Testis (tissue), 3 donors: Measurements from ENCODE around the gene PTPRU. TPM values are rescaled to one million over a fixed set of nuclear protein-coding genes. Genes with fewer than 3 reads are reported as not detected.
A peak's percentile ranks its signal among the peaks of the same experiment; 100 is the strongest.
"Not testable (repeated sequence)": the region's sequence is repeated elsewhere in the genome, so short reads cannot be mapped to it uniquely, and the experiment has no call there.

Source experiments
- DNase-seq: peaks from one replicate; pipeline ENCODE4 v3.0.0-alpha.2; 2019
- H3K27ac ChIP-seq, 2 donors: fragments of 200-600 bp; sonication (generic); one replicate each; pipeline ENCODE4 v1.5.1; 2019
- H3K27me3 ChIP-seq: fragments of 200-600 bp; sonication (generic); one replicate; pipeline ENCODE4 v1.5.1; 2019
- H3K36me3 ChIP-seq: fragments of 200-600 bp; sonication (generic); one replicate; pipeline ENCODE4 v1.5.1; 2017; ENCODE audit warnings: low read depth; ENCODE audit errors: missing control alignments
- H3K4me1 ChIP-seq: fragments of 200-600 bp; sonication (generic); one replicate; pipeline ENCODE4 v1.5.1; 2019
- H3K4me3 ChIP-seq, 2 donors: fragments of 200-600 bp; sonication (generic); one replicate each; pipeline ENCODE4 v1.5.1; 2017 to 2019
- H3K9me3 ChIP-seq: fragments of 200-600 bp; sonication (generic); one replicate; pipeline ENCODE4 v1.5.1; 2017
- CTCF ChIP-seq, 3 experiments: fragments of 450-650 bp in 2 of 3; fragments of 200-600 bp in 1 of 3; sonication (generic) in 1 of 3; IDR thresholded peaks; one replicate each; pipeline ENCODE4 v1.5.1; 2016 to 2019; ENCODE audit warnings: antibody characterized with exemption in 3 of 3, mild to moderate bottlenecking in 2 of 3, moderate library complexity in 1 of 3
- POLR2A ChIP-seq: fragments of 450-650 bp; IDR thresholded peaks from one replicate; pipeline ENCODE4 v1.6.1; 2017; ENCODE audit warnings: antibody characterized with exemption, mild to moderate bottlenecking, moderate library complexity
- WGBS, 2 donors: methylation state at CpG; one replicate each; pipeline ENCODE4 v1.1.5; 2018; 5-methylcytosine and 5-hydroxymethylcytosine counted together
- intact Hi-C: fragments of 100-400 bp; cut with DNase I; formaldehyde crosslinking; loops from one replicate; pipeline ENCODE4 v1.15.1; 2023; ENCODE audit warnings: low total_unique reads
- polyA plus RNA-seq: library from polyadenylated mRNA; stranded (reverse); fragments of 350-450 nt; fragmentation: Illumina TruSeq; extraction: RNeasy Lipid Tissue Mini Kit (QIAGEN cat#74804); gene quantifications from one replicate; pipeline ENCODE4 v1.2.3, GENCODE V29; 2014; ENCODE audit warnings: low read depth, low replicate concordance; ENCODE audit not compliant: insufficient read depth
- total RNA-seq, 2 donors: library from RNA; depleted of rRNA; stranded (reverse); fragments of >200 nt; gene quantifications; one replicate each; pipeline ENCODE4 v1.2.3, GENCODE V29; 2016

PTPRU gene
- total and polyA plus RNA-seq, 3 donors from 2014 or later, result 13.3 to 39.1 (median 21.7) TPM

GRCh38 chr1:29230204-29230552, 6.1 kb upstream of the PTPRU start:
- H3K4me1 ChIP-seq, result peaks cover 12% of the 10 kb centered on the region
- intact Hi-C loops, result no loop called here
- H3K27me3 ChIP-seq, result no peaks in the 10 kb centered on the region
- H3K36me3 ChIP-seq, result no peaks in the 10 kb centered on the region
- H3K27ac ChIP-seq, result peak overlapping the region; percentile 9 to 80
- TF ChIP-seq CTCF (IDR thresholded peaks at IDR 0.05) (no peak), POLR2A (no peak)
- 10% methylated on average over 4 of the region's 4 CpGs for WGBS, 2 donors
- H3K9me3 ChIP-seq, result no peaks in the 10 kb centered on the region
- DNase-seq, result no peak
- peak overlapping the region; percentile 79 to 83 for H3K4me3 ChIP-seq

GRCh38 chr1:29230553-29231378, 5.6 kb upstream of the PTPRU start, which contains the start of gene MECR:
Gene MECR, minus strand, starts transcription at chr1:29230934. Its CDS starts 28 bp downstream, at chr1:29230906.
- TF ChIP-seq CTCF (IDR thresholded peaks at IDR 0.05) (peak in 1 of 3 experiments; percentile 23), POLR2A (no peak)
- peaks cover 13% of the 10 kb centered on the region for H3K4me1 ChIP-seq
- WGBS, 2 donors, result 2% methylated on average over 15 to 46 of the region's 52 CpGs
- H3K9me3 ChIP-seq, result no peaks in the 10 kb centered on the region
- peak within 1 kb of the TSS; percentile 79 to 83 for H3K4me3 ChIP-seq
- no peaks in the 10 kb centered on the region for H3K27me3 ChIP-seq
- peak within 1 kb of the TSS; percentile 9 to 80 for H3K27ac ChIP-seq
- DNase-seq, result peak; percentile 95
- no peaks in the 10 kb centered on the region for H3K36me3 ChIP-seq
- intact Hi-C loops, result no loop called here

GRCh38 chr1:29232387-29232786, 3.9 kb upstream of the PTPRU start:
- H3K27ac ChIP-seq, result no peak overlapping the region
- no peak overlapping the region for H3K4me3 ChIP-seq
- no peak for TF ChIP-seq CTCF (IDR thresholded peaks at IDR 0.05)
- TF ChIP-seq POLR2A, result no peak
- WGBS, 2 donors, result 85 to 93% methylated on average over 3 of the region's 3 CpGs
- DNase-seq, result no peak
- no peaks in the 10 kb centered on the region for H3K27me3 ChIP-seq
- H3K36me3 ChIP-seq, result no peaks in the 10 kb centered on the region
- no peaks in the 10 kb centered on the region for H3K9me3 ChIP-seq
- peaks cover 26% of the 10 kb centered on the region for H3K4me1 ChIP-seq
- intact Hi-C loops, result no loop called here

GRCh38 chr1:29233693-29234092, 2.6 kb upstream of the PTPRU start:
- H3K4me3 ChIP-seq, result no peak overlapping the region
- no peak for TF ChIP-seq CTCF (IDR thresholded peaks at IDR 0.05)
- no peak for TF ChIP-seq POLR2A
- no peaks in the 10 kb centered on the region for H3K36me3 ChIP-seq
- no peak for DNase-seq
- 84 to 86% methylated on average over 4 of the region's 4 CpGs for WGBS, 2 donors
- H3K27me3 ChIP-seq, result no peaks in the 10 kb centered on the region
- H3K27ac ChIP-seq, result no peak overlapping the region
- H3K9me3 ChIP-seq, result no peaks in the 10 kb centered on the region
- intact Hi-C loops, result no loop called here
- H3K4me1 ChIP-seq, result peaks cover 26% of the 10 kb centered on the region

GRCh38 chr1:29234471-29234870, 1.9 kb upstream of the PTPRU start:
- Histone ChIP-seq H3K27ac (no peak overlapping the region), H3K27me3 (no peaks in the 10 kb centered on the region), H3K4me3 (no peak overlapping the region), H3K9me3 (no peaks in the 10 kb centered on the region), H3K36me3 (no peaks in the 10 kb centered on the region), H3K4me1 (peaks cover 25% of the 10 kb centered on the region)
- no peak for DNase-seq
- intact Hi-C loops, result no loop called here
- TF ChIP-seq POLR2A, result no peak
- no peak for TF ChIP-seq CTCF (IDR thresholded peaks at IDR 0.05)
- WGBS, 2 donors, result 79 to 81% methylated on average over 1 of the region's 1 CpG

GRCh38 chr1:29234881-29235280, 1.4 kb upstream of the PTPRU start:
- H3K36me3 ChIP-seq, H3K4me3 ChIP-seq, H3K27ac ChIP-seq, DNase-seq, H3K27me3 ChIP-seq, H3K9me3 ChIP-seq, intact Hi-C loops: not testable (repeated sequence)
- 91 to 94% methylated on average over 9 of the region's 9 CpGs for whole genome bisulfite sequencing, 2 donors
- peaks cover 21% of the 10 kb centered on the region for H3K4me1 ChIP-seq
